Measurements from ENCODE around the gene PCDHA1.
"Not testable (repeated sequence)": the region's sequence is repeated elsewhere in the genome, so short reads cannot be mapped to it uniquely, and the experiment has no call there.

PCDHA1 gene

GRCh38 chr5:140849831-140850634 lies 64.1 kb downstream of the PCDHA1 start:
- not testable (repeated sequence) for DNase-seq

DNA sequence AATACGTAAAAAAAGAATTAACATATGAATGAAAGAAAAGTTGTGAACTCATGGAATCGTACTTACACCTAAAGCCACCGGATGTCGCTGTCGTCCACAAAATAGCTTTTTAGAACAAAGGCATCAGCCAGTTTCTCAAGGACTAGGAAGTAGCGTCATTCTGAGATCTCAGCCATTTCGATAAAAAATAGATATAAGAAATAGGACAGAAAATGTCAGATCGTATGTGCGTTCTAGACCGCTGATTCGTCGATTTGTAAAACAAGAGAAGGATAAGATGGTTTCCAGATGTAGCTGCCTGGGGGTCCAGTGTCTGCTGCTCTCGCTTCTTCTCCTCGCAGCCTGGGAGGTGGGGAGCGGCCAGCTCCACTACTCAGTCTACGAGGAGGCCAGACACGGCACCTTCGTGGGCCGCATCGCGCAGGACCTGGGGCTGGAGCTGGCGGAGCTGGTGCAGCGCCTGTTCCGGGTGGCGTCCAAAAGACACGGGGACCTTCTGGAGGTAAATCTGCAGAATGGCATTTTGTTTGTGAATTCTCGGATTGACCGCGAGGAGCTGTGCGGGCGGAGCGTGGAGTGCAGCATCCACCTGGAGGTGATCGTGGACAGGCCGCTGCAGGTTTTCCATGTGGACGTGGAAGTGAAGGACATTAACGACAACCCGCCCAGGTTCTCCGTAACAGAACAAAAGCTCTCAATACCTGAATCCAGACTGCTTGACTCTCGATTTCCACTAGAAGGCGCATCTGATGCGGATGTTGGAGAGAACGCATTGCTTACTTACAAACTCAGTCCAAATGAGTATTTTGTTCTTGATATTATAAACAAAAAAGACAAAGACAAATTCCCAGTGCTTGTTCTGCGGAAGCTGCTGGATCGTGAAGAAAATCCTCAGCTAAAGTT lies 70.1 kb downstream of the PCDHA1 start, which contains the start of gene PCDHA10:
PCDHA10 (plus strand) TSS at position 126 of the 903 bp plus-strand sequence; CDS start at position 278, 152 bp downstream.
- DNase-seq = peak in 4 of 51 donors; percentile 2 to 40 (median 22)

DNA sequence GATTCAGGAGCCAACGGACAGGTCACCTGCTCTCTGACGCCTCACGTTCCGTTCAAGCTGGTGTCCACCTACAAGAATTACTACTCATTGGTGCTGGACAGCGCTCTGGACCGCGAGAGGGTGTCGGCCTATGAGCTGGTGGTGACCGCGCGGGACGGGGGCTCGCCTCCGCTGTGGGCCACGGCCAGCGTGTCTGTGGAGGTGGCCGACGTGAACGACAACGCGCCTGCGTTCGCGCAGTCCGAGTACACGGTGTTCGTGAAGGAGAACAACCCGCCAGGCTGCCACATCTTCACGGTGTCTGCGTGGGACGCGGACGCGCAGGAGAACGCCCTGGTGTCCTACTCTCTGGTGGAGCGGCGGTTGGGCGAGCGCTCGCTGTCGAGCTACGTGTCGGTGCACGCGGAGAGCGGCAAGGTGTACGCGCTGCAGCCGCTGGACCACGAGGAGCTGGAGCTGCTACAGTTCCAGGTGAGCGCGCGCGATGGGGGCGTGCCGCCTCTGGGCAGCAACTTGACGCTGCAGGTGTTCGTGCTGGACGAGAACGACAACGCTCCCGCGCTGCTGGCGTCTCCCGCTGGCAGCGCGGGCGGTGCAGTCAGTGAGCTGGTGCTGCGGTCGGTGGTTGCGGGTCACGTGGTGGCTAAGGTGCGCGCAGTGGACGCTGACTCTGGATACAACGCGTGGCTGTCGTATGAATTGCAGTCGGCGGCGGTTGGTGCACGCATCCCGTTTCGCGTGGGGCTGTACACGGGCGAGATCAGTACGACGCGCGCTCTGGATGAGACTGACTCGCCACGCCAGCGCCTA lies 71.4 kb downstream of the PCDHA1 start:
- DNase-seq = no peak

GRCh38 chr5:140857987-140858240 lies 72.0 kb downstream of the PCDHA1 start:
- DNase-seq = no peak

DNA sequence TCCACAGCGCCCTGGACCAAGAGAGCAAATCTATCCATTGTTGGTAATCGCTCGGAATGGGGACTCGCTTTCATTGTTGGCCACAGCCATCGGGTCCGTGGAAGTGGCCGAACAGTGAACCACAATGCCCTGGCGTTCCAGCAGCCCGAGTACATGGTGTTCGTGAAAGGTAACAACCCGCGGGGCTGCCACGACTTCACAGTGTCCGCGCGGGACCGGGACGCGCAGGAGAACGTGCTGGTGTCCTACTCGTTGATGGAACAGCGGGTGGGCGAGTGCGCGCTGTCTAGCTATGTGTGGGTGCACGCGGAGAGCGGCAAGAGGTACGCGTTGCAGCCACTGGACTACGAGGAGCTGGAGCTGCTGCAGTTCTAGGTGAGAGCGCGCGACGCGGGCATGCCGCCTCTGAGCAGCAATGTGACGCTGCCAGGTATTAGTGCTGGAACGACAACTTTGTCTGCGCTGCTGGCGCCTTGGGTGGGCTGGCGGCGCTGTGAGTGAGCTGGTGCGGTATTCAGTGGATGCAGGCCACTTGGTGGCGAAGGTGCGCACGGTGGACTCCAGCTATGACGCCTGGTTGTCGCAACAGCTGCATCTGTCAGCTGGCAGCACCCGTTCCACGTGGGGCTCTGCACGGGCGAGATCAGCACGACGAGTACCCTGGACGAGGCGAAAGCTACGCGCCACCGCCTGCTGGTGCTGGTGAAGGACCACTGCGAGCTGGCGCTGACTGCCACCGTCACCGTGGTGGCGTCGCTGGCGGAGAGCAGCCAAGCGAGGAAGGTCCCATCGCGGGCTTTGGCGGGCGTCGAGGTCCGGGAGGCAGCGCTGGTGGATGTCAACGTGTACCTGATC lies 76.7 kb downstream of the PCDHA1 start:
- DNase-seq = no peak

- peak in 2 of 51 donors; percentile 14 to 43 for DNase-seq
Measured at GRCh38 chr5:140868721-140869554, 83.0 kb downstream of the PCDHA1 start, which contains the start of gene PCDHA11. Gene PCDHA11 (plus strand): TSS chr5:140868957. CDS start chr5:140869104, 147 bp downstream.

DNA sequence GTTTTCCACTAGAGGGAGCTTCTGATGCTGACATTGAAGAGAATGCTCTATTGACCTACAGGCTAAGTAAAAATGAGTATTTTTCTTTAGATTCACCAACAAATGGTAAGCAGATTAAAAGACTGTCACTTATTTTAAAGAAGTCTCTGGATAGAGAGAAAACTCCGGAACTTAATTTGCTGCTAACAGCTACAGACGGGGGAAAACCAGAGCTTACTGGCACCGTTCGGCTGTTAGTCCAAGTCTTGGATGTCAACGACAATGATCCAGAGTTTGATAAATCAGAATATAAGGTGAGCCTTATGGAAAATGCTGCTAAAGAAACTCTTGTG lies 83.6 kb downstream of the PCDHA1 start:
- DNase-seq = no peak

DNA sequence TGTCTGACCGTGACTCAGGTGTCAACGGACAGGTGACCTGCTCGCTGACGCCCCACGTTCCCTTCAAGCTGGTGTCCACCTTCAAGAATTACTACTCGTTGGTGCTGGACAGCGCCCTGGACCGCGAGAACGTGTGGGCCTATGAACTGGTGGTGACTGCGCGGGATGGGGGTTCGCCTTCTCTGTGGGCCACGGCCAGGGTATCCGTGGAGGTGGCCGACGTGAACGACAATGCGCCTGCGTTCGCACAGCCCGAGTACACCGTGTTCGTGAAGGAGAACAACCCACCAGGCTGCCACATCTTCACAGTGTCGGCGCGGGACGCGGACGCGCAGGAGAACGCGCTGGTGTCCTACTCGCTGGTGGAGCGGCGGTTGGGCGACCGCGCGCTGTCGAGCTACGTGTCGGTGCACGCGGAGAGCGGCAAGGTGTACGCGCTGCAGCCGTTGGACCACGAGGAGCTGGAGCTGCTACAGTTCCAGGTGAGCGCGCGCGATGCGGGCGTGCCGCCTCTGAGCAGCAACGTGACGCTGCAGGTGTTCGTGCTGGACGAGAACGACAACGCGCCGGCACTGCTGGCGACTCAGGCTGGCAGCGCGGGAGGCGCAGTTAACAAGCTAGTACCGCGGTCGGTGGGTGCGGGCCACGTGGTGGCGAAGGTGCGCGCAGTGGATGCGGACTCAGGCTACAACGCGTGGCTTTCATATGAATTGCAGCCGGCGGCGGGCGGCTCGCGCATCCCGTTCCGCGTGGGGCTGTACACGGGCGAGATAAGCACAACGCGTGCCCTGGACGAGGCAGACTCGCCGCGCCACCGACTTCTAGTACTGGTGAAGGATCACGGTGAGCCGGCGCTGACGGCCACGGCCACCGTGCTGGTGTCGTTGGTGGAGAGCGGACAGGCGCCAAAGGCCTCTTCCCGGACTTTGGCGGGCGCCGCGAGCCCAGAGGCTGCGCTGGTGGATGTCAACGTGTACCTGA lies 84.6 kb downstream of the PCDHA1 start:
- no peak for DNase-seq

DNA sequence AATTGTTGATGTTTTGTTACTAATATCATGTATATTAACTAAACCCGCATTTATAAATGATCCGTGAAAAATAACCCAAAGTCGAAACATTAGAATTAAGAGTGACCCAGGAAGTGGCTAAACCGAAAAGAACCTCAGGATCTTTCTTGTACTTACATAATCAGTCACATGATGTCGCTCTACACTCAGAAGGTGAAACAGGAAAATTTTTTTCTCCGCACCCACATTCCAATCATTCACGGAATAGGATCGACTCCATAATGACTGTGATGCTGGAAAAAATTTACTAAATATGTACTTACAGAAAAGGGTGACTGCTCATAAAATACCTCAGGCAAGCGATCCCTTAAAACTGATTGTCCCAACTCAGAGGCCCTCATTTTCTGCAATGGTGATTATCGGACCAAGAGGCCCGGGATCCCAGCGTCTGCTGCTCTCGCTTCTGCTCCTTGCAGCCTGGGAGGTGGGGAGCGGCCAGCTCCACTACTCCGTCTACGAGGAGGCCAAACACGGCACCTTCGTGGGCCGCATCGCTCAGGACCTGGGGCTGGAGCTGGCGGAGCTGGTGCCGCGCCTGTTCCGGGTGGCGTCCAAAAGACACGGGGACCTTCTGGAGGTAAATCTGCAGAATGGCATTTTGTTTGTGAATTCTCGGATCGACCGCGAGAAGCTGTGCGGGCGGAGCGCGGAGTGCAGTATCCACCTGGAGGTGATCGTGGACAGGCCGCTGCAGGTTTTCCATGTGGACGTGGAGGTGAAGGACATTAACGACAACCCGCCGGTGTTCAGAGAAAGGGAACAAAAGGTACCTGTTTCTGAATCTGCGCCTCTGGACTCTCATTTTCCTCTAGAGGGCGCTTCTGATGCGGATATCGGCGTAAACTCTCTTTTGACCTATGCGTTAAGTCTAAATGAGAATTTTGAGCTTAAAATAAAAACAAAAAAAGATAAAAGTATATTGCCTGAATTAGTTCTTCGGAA lies 89.4 kb downstream of the PCDHA1 start, which contains the start of gene PCDHA12:
PCDHA12 (plus strand) TSS at position 224 of the 981 bp plus-strand sequence; CDS start at position 389, 165 bp downstream.
- no peak for DNase-seq

- not testable (repeated sequence) for DNase-seq
Measured at GRCh38 chr5:140876541-140877261, 90.8 kb downstream of the PCDHA1 start.

- DNase-seq = no peak
Measured at GRCh38 chr5:140877262-140877581, 91.3 kb downstream of the PCDHA1 start.

DNA sequence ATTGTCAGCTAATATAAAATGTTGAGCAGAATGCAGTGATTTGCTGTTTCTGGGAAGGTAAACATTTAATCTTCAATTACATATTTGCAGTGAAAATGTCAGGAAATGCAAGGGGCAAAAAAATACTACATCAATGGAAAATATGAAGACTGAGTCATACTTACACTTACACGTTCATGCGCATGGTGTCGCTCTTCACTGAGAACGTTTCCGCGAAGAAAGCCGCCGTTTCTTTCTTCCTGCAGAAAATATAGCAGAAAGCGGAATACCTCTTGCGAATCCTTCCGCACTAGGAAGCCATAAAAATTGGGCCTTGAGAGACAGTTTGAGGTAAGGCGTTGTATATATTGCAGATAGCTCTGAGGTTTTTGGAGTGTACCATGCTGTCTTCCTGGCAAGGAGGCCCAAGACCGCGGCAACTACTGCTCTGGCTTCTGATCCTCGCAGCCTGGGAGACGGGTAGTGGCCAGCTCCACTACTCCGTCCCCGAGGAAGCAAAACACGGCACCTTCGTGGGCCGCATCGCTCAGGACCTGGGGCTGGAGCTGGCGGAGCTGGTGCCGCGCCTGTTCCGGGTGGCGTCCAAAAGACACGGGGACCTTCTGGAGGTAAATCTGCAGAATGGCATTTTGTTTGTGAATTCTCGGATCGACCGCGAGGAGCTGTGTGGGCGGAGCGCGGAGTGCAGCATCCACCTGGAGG lies 96.1 kb downstream of the PCDHA1 start, which contains the start of gene PCDHA13:
PCDHA13 (plus strand) TSS at position 236 of the 702 bp plus-strand sequence; CDS start at position 381, 145 bp downstream.
- DNase-seq = peak in 4 of 51 donors; percentile 7 to 17 (median 11)

- peak in 2 of 51 donors; percentile 1 to 7 for DNase-seq
Measured at GRCh38 chr5:140882591-140882899, 96.6 kb downstream of the PCDHA1 start.

DNA sequence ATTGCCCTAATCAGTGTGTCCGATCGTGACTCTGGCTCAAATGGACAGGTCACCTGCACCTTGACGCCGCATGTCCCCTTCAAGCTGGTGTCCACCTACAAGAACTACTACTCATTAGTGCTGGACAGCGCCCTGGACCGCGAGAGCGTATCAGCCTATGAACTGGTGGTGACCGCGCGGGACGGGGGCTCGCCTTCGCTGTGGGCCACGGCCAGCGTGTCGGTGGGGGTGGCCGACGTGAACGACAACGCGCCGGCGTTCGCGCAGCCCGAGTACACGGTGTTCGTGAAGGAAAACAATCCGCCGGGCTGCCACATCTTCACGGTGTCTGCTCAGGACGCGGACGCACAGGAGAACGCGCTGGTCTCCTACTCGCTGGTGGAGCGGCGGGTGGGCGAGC lies 97.4 kb downstream of the PCDHA1 start:
- DNase-seq = no peak

DNA sequence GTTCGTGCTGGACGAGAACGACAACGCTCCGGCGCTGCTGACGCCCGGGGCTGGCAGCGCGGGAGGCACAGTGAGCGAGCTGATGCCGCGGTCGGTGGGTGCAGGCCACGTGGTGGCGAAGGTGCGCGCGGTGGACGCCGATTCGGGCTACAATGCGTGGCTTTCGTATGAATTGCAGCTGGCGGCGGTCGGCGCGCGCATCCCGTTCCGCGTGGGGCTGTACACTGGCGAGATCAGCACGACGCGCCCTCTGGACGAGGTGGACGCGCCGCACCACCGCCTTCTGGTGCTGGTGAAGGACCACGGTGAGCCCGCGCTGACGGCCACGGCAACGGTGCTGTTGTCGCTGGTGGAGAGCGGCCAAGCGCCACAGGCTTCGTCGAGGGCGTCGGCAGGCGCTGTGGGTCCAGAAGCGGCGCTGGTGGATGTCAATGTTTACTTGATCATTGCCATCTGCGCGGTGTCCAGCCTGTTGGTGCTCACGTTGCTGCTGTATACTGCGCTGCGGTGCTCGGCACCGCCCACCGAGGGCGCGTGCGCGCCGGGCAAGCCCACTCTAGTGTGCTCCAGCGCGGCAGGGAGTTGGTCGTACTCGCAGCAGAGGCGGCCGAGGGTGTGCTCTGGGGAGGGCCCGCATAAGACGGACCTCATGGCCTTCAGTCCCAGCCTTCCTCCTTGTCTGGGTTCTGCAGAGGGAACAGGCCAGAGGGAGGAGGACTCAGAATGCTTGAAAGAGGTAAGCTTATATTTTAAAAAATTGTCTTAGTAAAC lies 98.2 kb downstream of the PCDHA1 start:
- no peak for DNase-seq

Data from hypothalamus (tissue), 51 donors.